GM13977 (cell line): Measurements from ENCODE around the gene KRT28.

Source experiments
- DNase-seq: peaks from one replicate; pipeline ENCODE4 v3.0.0; 2012; ENCODE audit warnings: low spot score
- CTCF ChIP-seq: IDR thresholded peaks from 2 replicates; pipeline ENCODE4 v1.5.1; 2012; ENCODE audit warnings: mild to moderate bottlenecking, control low read depth; ENCODE audit not compliant: insufficient read depth; ENCODE audit errors: extremely low read depth, missing control alignments
- in situ Hi-C: fragments of 300-500 bp; cut with MboI; formaldehyde crosslinking; loops from one replicate; pipeline ENCODE4 v1.12.0; 2022; ENCODE audit warnings: low sequenced_read_pairs, low pct_unique_long_range_greater_than_20kb, mixed read lengths, inconsistent platforms; ENCODE audit not compliant: unreplicated experiment

KRT28 gene

GRCh38 chr17:40791111-40791510 is 8.6 kb downstream of the KRT28 start:
- in situ Hi-C loops, result loop anchor here (10.0 kb wide), 1 partner anchor 166 kb away; no protein-coding TSS in a partner anchor
- DNase-seq, result no peak
- no peak for TF ChIP-seq CTCF

GRCh38 chr17:40782450-40782849 is 17.3 kb downstream of the KRT28 start, which contains the start of gene KRT27:
Gene KRT27, minus strand, starts transcription at chr17:40782550. Its CDS starts 57 bp downstream, at chr17:40782493.
- DNase-seq, result no peak
- TF ChIP-seq CTCF, result no peak
- in situ Hi-C loops, result no loop called here

- DNase-seq, result no peak
- in situ Hi-C loops, result no loop called here
- TF ChIP-seq CTCF, result no peak
These were observed 20.4 kb downstream of the KRT28 start for GRCh38 chr17:40779181-40779909.

GRCh38 chr17:40778461-40778860 is 21.3 kb downstream of the KRT28 start:
- no peak for DNase-seq
- TF ChIP-seq CTCF, result no peak
- in situ Hi-C loops, result no loop called here

GRCh38 chr17:40777971-40778370 is 21.8 kb downstream of the KRT28 start:
- no peak for TF ChIP-seq CTCF
- in situ Hi-C loops, result no loop called here
- DNase-seq, result no peak

- in situ Hi-C loops, result no loop called here
- no peak for DNase-seq
- no peak for TF ChIP-seq CTCF
These were observed 22.3 kb downstream of the KRT28 start for GRCh38 chr17:40777459-40777858.
